Measurements from ENCODE around the gene C7orf33.
"Not testable (repeated sequence)": the region's sequence is repeated elsewhere in the genome, so short reads cannot be mapped to it uniquely, and the experiment has no call there.

Gene C7orf33

DNA sequence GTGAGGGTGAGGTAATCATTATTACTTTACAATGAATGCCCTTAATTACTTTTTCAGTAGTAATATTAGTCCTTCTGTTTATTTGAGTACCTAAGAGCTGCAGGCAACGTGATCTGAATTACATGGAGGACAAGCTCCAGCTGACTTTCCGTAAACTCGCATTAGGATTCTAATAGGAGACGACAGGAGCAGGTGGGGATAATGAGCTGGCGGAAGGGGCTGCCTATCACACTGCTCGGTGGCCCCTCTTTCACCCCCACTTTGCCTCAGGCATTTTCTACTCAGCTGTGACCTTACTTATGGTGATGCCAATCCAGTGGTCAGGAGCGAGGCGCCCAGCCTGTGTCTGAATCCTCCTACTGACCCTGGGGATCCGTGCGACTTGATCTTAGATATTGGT lies at the start of gene C7orf33:
C7orf33 (plus strand) TSS at position 296 of the 400 bp plus-strand sequence. CDS start 160 bp downstream, outside the sequence.
- H3K27ac Mint-ChIP-seq: no peak within 1 kb of the TSS
- no peaks in the 10 kb centered on the region for H3K27me3 Mint-ChIP-seq
- no peak within 1 kb of the TSS for H3K4me3 Mint-ChIP-seq
- H3K9me3 Mint-ChIP-seq: no peaks in the 10 kb centered on the region
- H3K4me1 Mint-ChIP-seq: no peaks in the 10 kb centered on the region
- H3K36me3 Mint-ChIP-seq: no peaks in the 10 kb centered on the region

- H3K36me3 Mint-ChIP-seq: no peaks in the 10 kb centered on the region
- no peaks in the 10 kb centered on the region for H3K9me3 Mint-ChIP-seq
- H3K27ac Mint-ChIP-seq: no peak overlapping the region
- no peaks in the 10 kb centered on the region for H3K27me3 Mint-ChIP-seq
- H3K4me3 Mint-ChIP-seq: no peak overlapping the region
- H3K4me1 Mint-ChIP-seq: no peaks in the 10 kb centered on the region
Measured at GRCh38 chr7:148541891-148542504, 48.6 kb upstream of the C7orf33 start.

DNA sequence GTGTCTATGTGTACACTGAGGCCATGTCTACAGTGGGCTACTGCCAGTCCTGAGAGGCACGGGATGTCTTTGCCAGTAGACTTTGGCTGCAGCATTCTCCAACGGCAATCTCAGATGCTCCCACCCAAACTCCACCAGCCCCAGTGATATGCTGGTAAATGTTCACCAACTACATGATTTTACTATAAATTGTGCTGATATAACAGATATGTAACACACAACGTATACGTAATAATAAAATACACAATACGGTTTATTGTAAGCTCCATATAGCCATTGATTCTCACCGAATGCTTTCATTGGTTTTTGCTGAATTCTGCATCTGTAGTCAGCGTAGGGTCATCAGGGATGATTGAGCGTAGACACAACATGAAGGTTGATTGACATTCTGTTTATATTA lies 47.3 kb upstream of the C7orf33 start:
- Mint-ChIP-seq H3K27ac (no peak overlapping the region), H3K36me3 (peaks cover 1% of the 10 kb centered on the region), H3K4me1 (no peaks in the 10 kb centered on the region), H3K9me3 (peaks cover 3% of the 10 kb centered on the region), H3K27me3 (no peaks in the 10 kb centered on the region), H3K4me3 (no peak overlapping the region)

DNA sequence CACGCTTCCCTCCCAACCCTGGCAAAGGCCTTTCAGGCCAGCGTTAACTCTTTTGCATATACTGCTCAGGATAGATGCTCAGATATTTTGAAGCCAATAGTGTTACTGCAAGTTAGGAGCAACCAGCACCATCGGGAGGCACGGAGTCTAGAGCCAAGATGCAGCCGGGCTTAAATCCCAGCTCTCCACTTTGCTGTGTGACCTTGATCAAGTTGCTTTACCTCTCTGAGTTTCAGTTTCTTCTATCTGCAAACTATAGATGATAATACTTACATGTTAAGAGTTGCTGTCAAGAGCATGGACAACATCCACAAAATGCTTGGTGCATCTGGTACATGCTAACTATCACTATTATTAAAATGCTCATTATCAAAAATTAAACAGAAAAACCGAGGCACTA lies 45.4 kb upstream of the C7orf33 start:
- peaks cover 3% of the 10 kb centered on the region for H3K36me3 Mint-ChIP-seq
- H3K4me1 Mint-ChIP-seq: no peaks in the 10 kb centered on the region
- H3K4me3 Mint-ChIP-seq: no peak overlapping the region
- H3K27me3 Mint-ChIP-seq: no peaks in the 10 kb centered on the region
- peaks cover 12% of the 10 kb centered on the region for H3K9me3 Mint-ChIP-seq
- no peak overlapping the region for H3K27ac Mint-ChIP-seq

DNA sequence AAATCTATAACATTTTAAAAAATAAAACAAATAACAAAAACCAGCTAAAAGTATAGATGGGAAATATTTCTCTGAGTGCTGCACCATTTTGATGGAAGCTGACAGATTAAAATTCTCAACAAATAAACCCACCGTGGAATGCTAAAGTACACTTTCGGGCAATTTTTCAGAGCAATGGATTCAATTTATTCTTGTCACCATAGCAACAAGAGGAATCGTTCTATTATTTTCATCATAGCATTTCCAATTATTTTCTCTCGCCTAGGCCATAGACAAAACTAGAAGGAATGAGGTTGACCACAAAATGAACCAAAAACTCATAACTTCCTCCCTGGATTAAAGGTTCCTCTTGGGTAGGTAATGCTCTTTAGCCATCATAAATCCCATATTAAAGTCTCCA lies 44.6 kb upstream of the C7orf33 start:
- H3K36me3 Mint-ChIP-seq: peaks cover 3% of the 10 kb centered on the region
- peaks cover 12% of the 10 kb centered on the region for H3K9me3 Mint-ChIP-seq
- H3K4me3 Mint-ChIP-seq: no peak overlapping the region
- no peaks in the 10 kb centered on the region for H3K27me3 Mint-ChIP-seq
- no peaks in the 10 kb centered on the region for H3K4me1 Mint-ChIP-seq
- no peak overlapping the region for H3K27ac Mint-ChIP-seq

- H3K4me1 Mint-ChIP-seq: no peaks in the 10 kb centered on the region
- H3K27me3 Mint-ChIP-seq: no peaks in the 10 kb centered on the region
- peaks cover 3% of the 10 kb centered on the region for H3K36me3 Mint-ChIP-seq
- H3K9me3 Mint-ChIP-seq: peaks cover 12% of the 10 kb centered on the region
- H3K27ac Mint-ChIP-seq: no peak overlapping the region
- H3K4me3 Mint-ChIP-seq: no peak overlapping the region
Measured at GRCh38 chr7:148546857-148547256, 43.7 kb upstream of the C7orf33 start.

DNA sequence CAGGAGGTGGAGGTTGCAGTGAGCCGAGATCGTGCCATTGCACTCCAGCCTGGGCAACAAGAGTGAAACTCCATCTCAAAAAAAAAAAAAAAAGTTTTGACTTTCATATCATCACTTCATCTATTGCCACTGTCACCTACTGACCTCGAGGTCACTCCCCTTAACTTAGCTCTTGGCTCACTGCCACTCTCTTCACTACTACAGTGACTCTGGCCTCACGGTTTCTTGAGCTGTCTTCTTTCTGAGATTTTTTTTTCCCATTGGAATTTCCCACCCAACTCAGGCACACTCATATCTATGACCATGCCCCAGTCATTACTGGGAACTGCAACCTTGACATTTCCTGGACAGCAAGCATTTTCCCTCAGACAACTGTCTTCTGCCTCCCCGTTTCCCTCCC lies 42.6 kb upstream of the C7orf33 start:
- Mint-ChIP-seq H3K4me3 (no peak overlapping the region), H3K9me3 (peaks cover 12% of the 10 kb centered on the region), H3K27me3 (no peaks in the 10 kb centered on the region), H3K4me1 (no peaks in the 10 kb centered on the region), H3K27ac (peak overlapping the region; percentile 14), H3K36me3 (peaks cover 3% of the 10 kb centered on the region)

DNA sequence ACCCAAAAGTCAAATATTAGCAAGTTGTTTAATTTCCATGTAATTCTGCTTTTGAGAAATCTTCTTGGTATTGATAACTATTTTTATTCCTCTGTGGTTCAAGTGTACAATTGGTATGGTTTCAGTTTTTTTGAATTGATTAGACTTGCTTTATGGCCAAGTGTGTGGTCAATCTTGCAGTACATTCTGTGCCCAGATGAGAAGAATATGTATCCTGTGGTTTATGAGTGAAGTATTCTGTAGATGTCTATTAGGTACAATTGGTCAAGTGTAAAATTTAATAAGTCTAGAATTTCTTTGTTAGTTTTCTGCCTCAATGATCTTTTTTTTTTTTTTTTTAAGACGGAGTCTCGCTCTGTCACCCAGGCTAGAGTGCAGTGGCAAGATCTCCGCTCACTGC lies 36.6 kb upstream of the C7orf33 start:
- Mint-ChIP-seq H3K36me3 (peaks cover 1% of the 10 kb centered on the region), H3K4me1 (peaks cover 3% of the 10 kb centered on the region), H3K9me3 (peaks cover 3% of the 10 kb centered on the region), H3K4me3 (no peak overlapping the region), H3K27ac (no peak overlapping the region), H3K27me3 (peaks cover 1% of the 10 kb centered on the region)

DNA sequence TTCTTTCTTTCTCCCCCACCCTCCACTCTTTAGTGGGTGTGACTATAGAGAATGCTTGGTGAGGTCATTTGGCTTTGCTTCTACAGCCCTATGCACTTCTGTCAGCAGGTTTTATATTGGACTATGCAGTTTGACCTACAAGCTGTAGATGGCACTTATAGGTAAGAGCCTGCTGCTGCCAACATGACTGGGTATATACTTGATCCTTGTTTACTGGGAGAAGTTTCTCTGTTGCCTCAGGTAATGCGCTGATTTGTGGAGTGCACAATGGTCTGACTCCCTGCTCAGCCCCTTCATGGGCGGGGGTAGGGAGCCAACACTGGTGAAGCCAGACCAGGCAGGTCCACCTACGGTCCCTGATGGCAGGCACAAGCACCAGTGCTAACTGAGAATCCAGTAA lies 33.7 kb upstream of the C7orf33 start:
- no peaks in the 10 kb centered on the region for H3K36me3 Mint-ChIP-seq
- H3K27me3 Mint-ChIP-seq: peaks cover 1% of the 10 kb centered on the region
- no peak overlapping the region for H3K4me3 Mint-ChIP-seq
- no peak overlapping the region for H3K27ac Mint-ChIP-seq
- H3K9me3 Mint-ChIP-seq: no peaks in the 10 kb centered on the region
- H3K4me1 Mint-ChIP-seq: peaks cover 3% of the 10 kb centered on the region

DNA sequence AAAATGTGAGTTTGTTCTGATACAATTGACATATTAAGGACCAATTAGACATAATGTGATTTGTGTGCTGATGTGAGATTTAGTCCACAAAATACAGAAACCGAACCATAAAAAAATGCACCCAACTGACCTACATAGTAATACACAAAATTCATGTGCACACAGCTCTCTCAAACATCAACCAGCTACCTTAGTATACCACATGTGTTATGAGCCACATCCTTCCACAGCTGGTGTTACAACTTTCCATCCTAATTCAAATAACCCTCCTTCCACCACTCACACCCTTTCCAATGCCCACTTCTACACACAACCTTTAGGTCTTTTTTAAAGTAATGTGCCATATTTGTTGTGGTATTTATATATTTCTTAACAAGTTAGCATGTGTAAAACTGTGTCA lies 31.7 kb upstream of the C7orf33 start:
- Mint-ChIP-seq H3K4me3 (no peak overlapping the region), H3K36me3 (no peaks in the 10 kb centered on the region)

DNA sequence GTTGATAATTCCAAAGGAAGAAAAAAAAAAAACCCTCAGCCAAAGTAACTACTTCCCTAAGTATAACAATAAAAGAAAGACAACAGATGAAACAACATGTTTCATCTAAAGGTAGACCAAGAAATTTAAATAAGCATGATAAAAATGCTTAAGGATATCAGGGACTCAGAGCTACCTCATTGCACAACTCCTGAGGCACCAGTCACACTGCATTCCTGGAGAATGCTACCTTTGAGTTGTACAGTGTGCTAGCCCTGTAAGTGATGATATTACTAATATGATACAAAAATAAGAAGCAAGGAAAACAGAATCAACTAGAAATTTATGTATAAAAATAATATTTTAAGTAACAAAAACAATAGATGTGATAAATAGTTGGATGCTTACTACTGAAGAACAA lies 29.5 kb upstream of the C7orf33 start:
- H3K27ac Mint-ChIP-seq: no peak overlapping the region
- no peaks in the 10 kb centered on the region for H3K9me3 Mint-ChIP-seq

More for the DNA sequence above, 31.7 kb upstream of the C7orf33 start:
- H3K27ac Mint-ChIP-seq: no peak overlapping the region
- H3K27me3 Mint-ChIP-seq: no peaks in the 10 kb centered on the region
- H3K4me1 Mint-ChIP-seq: peaks cover 8% of the 10 kb centered on the region
- H3K9me3 Mint-ChIP-seq: no peaks in the 10 kb centered on the region

GRCh38 chr7:148563583-148564274 lies 26.8 kb upstream of the C7orf33 start:
- peak overlapping the region; percentile 34 for H3K4me3 Mint-ChIP-seq
- no peaks in the 10 kb centered on the region for H3K9me3 Mint-ChIP-seq
- peaks cover 25% of the 10 kb centered on the region for H3K4me1 Mint-ChIP-seq
- H3K36me3 Mint-ChIP-seq: no peaks in the 10 kb centered on the region
- no peaks in the 10 kb centered on the region for H3K27me3 Mint-ChIP-seq
- H3K27ac Mint-ChIP-seq: peak overlapping the region; percentile 77

More for the DNA sequence above, 29.5 kb upstream of the C7orf33 start:
- H3K4me1 Mint-ChIP-seq: peaks cover 21% of the 10 kb centered on the region
- H3K27me3 Mint-ChIP-seq: no peaks in the 10 kb centered on the region
- no peak overlapping the region for H3K4me3 Mint-ChIP-seq
- no peaks in the 10 kb centered on the region for H3K36me3 Mint-ChIP-seq

GRCh38 chr7:148564275-148564951 lies 26.2 kb upstream of the C7orf33 start:
- not testable (repeated sequence) for H3K36me3 Mint-ChIP-seq, H3K27me3 Mint-ChIP-seq, H3K9me3 Mint-ChIP-seq
- peak overlapping the region; percentile 77 for H3K27ac Mint-ChIP-seq
- H3K4me1 Mint-ChIP-seq: peaks cover 25% of the 10 kb centered on the region
- H3K4me3 Mint-ChIP-seq: peak overlapping the region; percentile 34

- no peak overlapping the region for H3K27ac Mint-ChIP-seq
- no peak overlapping the region for H3K4me3 Mint-ChIP-seq
- no peaks in the 10 kb centered on the region for H3K27me3 Mint-ChIP-seq
- H3K36me3 Mint-ChIP-seq: no peaks in the 10 kb centered on the region
- H3K4me1 Mint-ChIP-seq: peaks cover 28% of the 10 kb centered on the region
- no peaks in the 10 kb centered on the region for H3K9me3 Mint-ChIP-seq
Measured at GRCh38 chr7:148566736-148567135, 23.8 kb upstream of the C7orf33 start.

DNA sequence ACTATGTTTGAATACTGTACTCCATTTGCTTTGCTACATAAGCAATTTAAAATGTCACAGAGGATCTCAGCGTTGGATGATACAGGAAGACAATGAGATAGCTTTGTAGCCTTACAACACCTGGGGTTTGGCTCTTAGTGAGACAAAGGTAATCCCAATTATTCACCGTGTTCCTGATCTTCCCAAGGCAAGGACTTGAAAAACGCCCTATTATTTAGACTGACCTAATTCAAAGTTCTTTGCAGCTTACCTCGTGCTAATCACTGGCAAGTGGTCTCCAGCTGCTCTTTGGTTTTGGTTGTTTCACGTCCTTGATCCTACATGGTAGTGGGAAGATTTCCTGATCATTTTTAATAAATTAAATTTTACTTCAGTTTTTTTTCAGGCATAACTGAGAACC lies 23.0 kb upstream of the C7orf33 start:
- Mint-ChIP-seq H3K4me1 (peaks cover 28% of the 10 kb centered on the region), H3K36me3 (no peaks in the 10 kb centered on the region), H3K4me3 (no peak overlapping the region), H3K9me3 (no peaks in the 10 kb centered on the region), H3K27ac (no peak overlapping the region), H3K27me3 (no peaks in the 10 kb centered on the region)

DNA sequence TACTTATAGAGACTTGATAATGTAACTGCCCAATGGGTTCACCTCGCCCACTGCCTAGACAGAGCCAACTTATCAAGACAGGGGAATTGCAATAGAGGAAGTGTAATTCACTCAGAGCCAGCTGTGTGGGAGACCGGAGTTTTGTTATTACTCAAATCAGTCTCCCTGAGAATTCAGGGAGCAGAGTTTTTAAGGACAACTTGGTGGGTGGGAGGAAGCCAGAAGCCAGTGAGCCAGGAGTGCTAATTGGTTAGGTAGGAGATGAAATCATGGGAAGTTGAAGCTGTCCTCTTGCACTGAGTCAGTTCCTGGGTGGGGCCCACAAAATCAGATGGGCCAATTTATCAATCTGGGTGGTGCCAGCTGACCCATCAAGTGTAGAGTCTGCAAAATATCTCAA lies 20.1 kb upstream of the C7orf33 start:
- no peaks in the 10 kb centered on the region for H3K36me3 Mint-ChIP-seq
- no peaks in the 10 kb centered on the region for H3K27me3 Mint-ChIP-seq
- H3K4me3 Mint-ChIP-seq: no peak overlapping the region
- no peak overlapping the region for H3K27ac Mint-ChIP-seq
- H3K9me3 Mint-ChIP-seq: no peaks in the 10 kb centered on the region
- H3K4me1 Mint-ChIP-seq: peaks cover 11% of the 10 kb centered on the region

Measured in activated naive CD4-positive, alpha-beta T cell treated with anti-CD3 and anti-CD28 coated beads, Interleukin-2, amount 50 U/mL, for 24 hours (primary cell).